MM.1S (cell line): Measurements from ENCODE around the gene ST3GAL3.

ENCODE experiments used
- DNase-seq: peaks from one replicate; pipeline ENCODE4 v3.0.0-alpha.2; 2015
- H2AFZ ChIP-seq: fragments of 300-600 bp; sonication (generic); 2 replicates; pipeline ENCODE4 v1.6.0; 2016; ENCODE audit warnings: antibody characterized with exemption, low read length
- H3F3A ChIP-seq: fragments of 300-600 bp; sonication (generic); 2 replicates; pipeline ENCODE4 v1.6.1; 2016; ENCODE audit warnings: mild to moderate bottlenecking, antibody characterized with exemption, low read length, moderate library complexity, mixed read lengths; ENCODE audit not compliant: insufficient read depth
- H3K27ac ChIP-seq: fragments of 300-600 bp; sonication (generic); 2 replicates; pipeline ENCODE4 v1.5.1; 2016; ENCODE audit warnings: mild to moderate bottlenecking, low read length
- H3K27me3 ChIP-seq: fragments of 300-600 bp; sonication (generic); replicated peaks from 2 replicates; pipeline ENCODE4 v1.6.0; 2016; ENCODE audit warnings: low read length; ENCODE audit not compliant: insufficient read depth
- H3K36me3 ChIP-seq: fragments of 300-600 bp; sonication (generic); replicated peaks from 2 replicates; pipeline ENCODE4 v1.6.1; 2016; ENCODE audit warnings: mild to moderate bottlenecking, low read length, mixed read lengths; ENCODE audit not compliant: insufficient read depth
- H3K4me1 ChIP-seq: fragments of 300-600 bp; sonication (generic); 2 replicates; pipeline ENCODE4 v1.6.1; 2016; ENCODE audit warnings: low read length, mixed read lengths
- H3K4me2 ChIP-seq: fragments of 300-600 bp; sonication (generic); 2 replicates; pipeline ENCODE4 v1.6.0; 2016; ENCODE audit warnings: low read depth, low read length
- H3K4me3 ChIP-seq: fragments of 300-600 bp; sonication (generic); 2 replicates; pipeline ENCODE4 v1.5.1; 2016; ENCODE audit warnings: low read length, mixed read lengths
- H3K79me2 ChIP-seq: fragments of 300-600 bp; sonication (generic); 2 replicates; pipeline ENCODE4 v1.6.1; 2016; ENCODE audit warnings: mixed run types, low read length, mixed read lengths
- H3K9ac ChIP-seq: fragments of 300-600 bp; sonication (generic); 2 replicates; pipeline ENCODE4 v1.6.1; 2016; ENCODE audit warnings: low read length, mixed read lengths
- H3K9me2 ChIP-seq: fragments of 300-600 bp; sonication (generic); replicated peaks from 2 replicates; pipeline ENCODE4 v1.6.1; 2016; ENCODE audit warnings: mild to moderate bottlenecking, low read length, mixed read lengths; ENCODE audit not compliant: insufficient read depth
- H3K9me3 ChIP-seq: fragments of 300-600 bp; sonication (generic); replicated peaks from 2 replicates; pipeline ENCODE4 v1.6.1; 2016; ENCODE audit warnings: mild to moderate bottlenecking, low read length, mixed read lengths; ENCODE audit not compliant: insufficient read depth
- H4K20me1 ChIP-seq: fragments of 300-600 bp; sonication (generic); 2 replicates; pipeline ENCODE4 v1.6.1; 2016; ENCODE audit warnings: mild to moderate bottlenecking, low read length, moderate library complexity, mixed read lengths; ENCODE audit not compliant: insufficient read depth
- CTCF ChIP-seq: fragments of 300-600 bp; sonication (generic); IDR thresholded peaks from 2 replicates; pipeline ENCODE4 v1.5.1; 2016; ENCODE audit warnings: antibody characterized with exemption, low read length, mixed read lengths
- EZH2 ChIP-seq: fragments of 300-600 bp; sonication (generic); optimal IDR thresholded peaks from 2 replicates; pipeline ENCODE3; 2017; ENCODE audit warnings: low read depth, mild to moderate bottlenecking, antibody characterized with exemption, low read length, mixed read lengths
- EZH2phosphoT487 ChIP-seq: fragments of 300-600 bp; sonication (generic); IDR thresholded peaks from 2 replicates; pipeline ENCODE4 v1.6.1; 2018; ENCODE audit warnings: antibody characterized with exemption, low read length

The ST3GAL3 gene

GRCh38 chr1:43847290-43847689 lies 140.0 kb downstream of the ST3GAL3 start:
- Histone ChIP-seq H3K4me2 (peak overlapping the region; percentile 35; the same call in 1 of the 2 replicates), H3K9me3 (no peaks in the 10 kb centered on the region), H3K27ac (no peak overlapping the region), H3K36me3 (no peaks in the 10 kb centered on the region; the same call in 1 of the 2 replicates), H3K27me3 (no peaks in the 10 kb centered on the region), H2AFZ (no peak overlapping the region), H3K4me3 (no peak overlapping the region), H3K79me2 (no peaks in the 10 kb centered on the region), H3F3A (no peaks in the 10 kb centered on the region), H3K9ac (no peak overlapping the region), H3K4me1 (peaks cover 19% of the 10 kb centered on the region), H3K9me2 (no peaks in the 10 kb centered on the region), H4K20me1 (no peaks in the 10 kb centered on the region)
- no peak for DNase-seq
- TF ChIP-seq EZH2phosphoT487 (no peak), EZH2 (no peak), CTCF (no peak)

GRCh38 chr1:43847882-43848281 lies 140.5 kb downstream of the ST3GAL3 start:
- H3K9me3 ChIP-seq, result no peaks in the 10 kb centered on the region

GRCh38 chr1:43849670-43850069 lies 142.3 kb downstream of the ST3GAL3 start:
- Histone ChIP-seq H3K9me2 (no peaks in the 10 kb centered on the region), H3K4me2 (no peak overlapping the region), H3K9me3 (no peaks in the 10 kb centered on the region), H3K9ac (no peak overlapping the region), H2AFZ (no peak overlapping the region), H3K27ac (no peak overlapping the region), H3K79me2 (no peaks in the 10 kb centered on the region), H3K36me3 (no peaks in the 10 kb centered on the region), H3K4me1 (peaks cover 34% of the 10 kb centered on the region), H3K4me3 (no peak overlapping the region), H3K27me3 (no peaks in the 10 kb centered on the region), H3F3A (peaks cover 12% of the 10 kb centered on the region), H4K20me1 (no peaks in the 10 kb centered on the region)
- TF ChIP-seq CTCF, result no peak
- no peak for TF ChIP-seq EZH2
- no peak for TF ChIP-seq EZH2phosphoT487
- DNase-seq, result no peak

More at GRCh38 chr1:43847882-43848281, 140.5 kb downstream of the ST3GAL3 start:
- Histone ChIP-seq H3K4me3 (no peak overlapping the region), H3K4me1 (peaks cover 20% of the 10 kb centered on the region), H3K79me2 (no peaks in the 10 kb centered on the region), H3K27ac (no peak overlapping the region), H3K9ac (no peak overlapping the region), H3K4me2 (peak overlapping the region; percentile 35; the same call in 1 of the 2 replicates), H3K9me2 (no peaks in the 10 kb centered on the region), H4K20me1 (no peaks in the 10 kb centered on the region), H3K27me3 (no peaks in the 10 kb centered on the region), H2AFZ (no peak overlapping the region), H3K36me3 (no peaks in the 10 kb centered on the region), H3F3A (no peaks in the 10 kb centered on the region)
- DNase-seq, result no peak
- TF ChIP-seq CTCF (no peak), EZH2phosphoT487 (no peak), EZH2 (no peak)
